GM12878 (cell line): Measurements from ENCODE around the gene SRP68. TPM values are rescaled to one million over a fixed set of nuclear protein-coding genes. Genes with fewer than 3 reads are reported as not detected.

Source experiments
- ATAC-seq: fragments of 200-7000 bp; cut with Tn5 transposase; 3 replicates; pipeline ENCODE4 v1.9.1; 2020; ENCODE audit warnings: mild to moderate bottlenecking, moderate library complexity
- BruUV-seq: library from RNA; stranded (reverse); fragments of 400-500 nt; replicated peaks from 2 replicates; lab custom pipeline; 2021; lab: Mats Ljungman, UMichigan
- CTCF ChIA-PET: fragments of 300-600 bp; sonication (Branson Sonifier 250); formaldehyde crosslinking; extraction: SDS; loops from one replicate; lab custom pipeline; 2021; ENCODE audit warnings: inconsistent platforms; lab: Yijun Ruan, JAX
- POLR2A ChIA-PET: fragments of 350-600 bp; formaldehyde crosslinking; extraction: SDS; loops from one replicate; lab custom pipeline; 2021; ENCODE audit warnings: inconsistent platforms; lab: Charles Lee
- RAD21 ChIA-PET: fragments of 300-600 bp; sonication (Branson Sonifier 250); formaldehyde crosslinking; loops from one replicate; lab custom pipeline; 2023; ENCODE audit warnings: antibody characterized with exemption; ENCODE audit not compliant: unreplicated experiment; lab: Charles Lee
- SMC1A ChIA-PET: fragments of 300-600 bp; sonication (Branson Sonifier 250); formaldehyde crosslinking; loops from one replicate; lab custom pipeline; 2023; ENCODE audit not compliant: unreplicated experiment, uncharacterized antibody; lab: Charles Lee
- DNase-seq: peaks from one replicate; pipeline ENCODE4 v3.0.0-alpha.2; 2011; ENCODE audit warnings: low read depth, low spot score
- FAIRE-seq: peaks from 3 replicates; lab custom pipeline; 2011; peaks lifted over from hg19 to GRCh38; lab: Jason Lieb, UNC
- H2AFZ ChIP-seq: 2 replicates; pipeline ENCODE4 v1.6.0; 2011; ENCODE audit warnings: low read depth, low read length, control low read depth; ENCODE audit not compliant: control insufficient read depth
- H3K27ac ChIP-seq: 2 replicates; pipeline ENCODE4 v1.5.1; 2011; ENCODE audit warnings: control low read depth; ENCODE audit not compliant: control insufficient read depth, insufficient read depth
- H3K27me3 ChIP-seq, 2 experiments: replicated peaks in 1 of 2; 2 replicates each; pipeline versions ENCODE4 v1.6.0 to v1.6.1; 2011; ENCODE audit warnings: low read length in 1 of 2; ENCODE audit not compliant: control insufficient read depth in 2 of 2, insufficient read depth in 2 of 2
- H3K36me3 ChIP-seq, 2 experiments: 2 replicates each; pipeline ENCODE4 v1.5.1; 2011; ENCODE audit warnings: low read length in 1 of 2; ENCODE audit not compliant: control insufficient read depth in 2 of 2, insufficient read depth in 2 of 2
- H3K4me1 ChIP-seq: 2 replicates; pipeline ENCODE4 v1.6.1; 2011; ENCODE audit warnings: mild to moderate bottlenecking, low read length, moderate library complexity, mixed read lengths; ENCODE audit not compliant: control insufficient read depth, insufficient read depth
- H3K4me2 ChIP-seq: 2 replicates; pipeline ENCODE4 v1.6.0; 2011; ENCODE audit warnings: control low read depth; ENCODE audit not compliant: control insufficient read depth, insufficient read depth
- H3K4me3 ChIP-seq: fragments of 200-600 bp; sonication (generic); 2 replicates; pipeline ENCODE4 v1.5.1; 2016
- H3K79me2 ChIP-seq: 2 replicates; pipeline ENCODE4 v1.6.0; 2011; ENCODE audit warnings: low read length; ENCODE audit not compliant: control insufficient read depth, insufficient read depth
- H3K9ac ChIP-seq: 2 replicates; pipeline ENCODE4 v1.8.0; 2011; ENCODE audit warnings: low read length, control low read depth, mixed read lengths; ENCODE audit not compliant: control insufficient read depth, insufficient read depth
- H3K9me3 ChIP-seq: replicated peaks from 3 replicates; pipeline ENCODE4 v1.5.1; 2011; ENCODE audit warnings: mild to moderate bottlenecking, low read length; ENCODE audit not compliant: control insufficient read depth, insufficient read depth
- H4K20me1 ChIP-seq: 2 replicates; pipeline ENCODE4 v1.6.0; 2011; ENCODE audit not compliant: control insufficient read depth, insufficient read depth
- CHD4 ChIP-seq: fragments of 200-600 bp; sonication (generic); IDR thresholded peaks from 2 replicates; pipeline ENCODE4 v1.6.1; 2016; ENCODE audit warnings: mild to moderate bottlenecking
- EED ChIP-seq: sonication (generic); IDR thresholded peaks from 2 replicates; pipeline ENCODE4 v1.6.1; 2016; ENCODE audit warnings: antibody characterized with exemption, low read depth
- HSF1 ChIP-seq: fragments of 150-350 bp; IDR thresholded peaks from 2 replicates; pipeline ENCODE4 v1.6.1; 2014; ENCODE audit warnings: mild to moderate bottlenecking, low read depth, low read length
- PBX3 ChIP-seq: IDR thresholded peaks from 2 replicates; pipeline ENCODE4 v1.6.1; 2011; ENCODE audit warnings: mild to moderate bottlenecking, low read depth, low read length, moderate library complexity; ENCODE audit not compliant: insufficient replicate concordance
- RCOR1 ChIP-seq: conservative IDR thresholded peaks from 2 replicates; pipeline ENCODE4 v1.6.1; 2012; ENCODE audit warnings: low read depth, low read length, improper control_type of control experiment
- SIX5 ChIP-seq: IDR thresholded peaks from 2 replicates; pipeline ENCODE4 v1.6.1; 2011; ENCODE audit warnings: mild to moderate bottlenecking, low read depth, low read length, moderate library complexity; ENCODE audit not compliant: severe bottlenecking
- SKIL ChIP-seq: fragments of 450-650 bp; IDR thresholded peaks from 2 replicates; pipeline ENCODE4 v1.6.1; 2017; ENCODE audit warnings: mild to moderate bottlenecking, low read depth, inconsistent platforms; ENCODE audit not compliant: poor library complexity, severe bottlenecking
- USF1 ChIP-seq: IDR thresholded peaks from 2 replicates; pipeline ENCODE4 v1.6.1; 2011; ENCODE audit warnings: borderline replicate concordance, low read depth, mild to moderate bottlenecking, moderate library complexity, mixed read lengths, low read length; ENCODE audit not compliant: insufficient read depth; ENCODE audit errors: extremely low read length
- ZBTB40 ChIP-seq: fragments of 450-650 bp; IDR thresholded peaks from 2 replicates; pipeline ENCODE4 v1.6.1; 2016; ENCODE audit warnings: mild to moderate bottlenecking, moderate library complexity, borderline replicate concordance
- ZNF24 ChIP-seq: fragments of 450-650 bp; IDR thresholded peaks from 2 replicates; pipeline ENCODE4 v1.6.1; 2017; ENCODE audit warnings: antibody characterized with exemption, mild to moderate bottlenecking
- WGBS: methylation state at CpG from one replicate; pipeline ENCODE4 v1.1.6; 2016; ENCODE audit warnings: low lambda C conversion rate; ENCODE audit not compliant: insufficient replicate concordance, insufficient coverage; ENCODE audit errors: missing lambda C conversion rate; 5-methylcytosine and 5-hydroxymethylcytosine counted together
- in situ Hi-C: fragments of 300-500 bp; cut with MboI; formaldehyde crosslinking; loops from 9 replicates; pipeline ENCODE4 v1.14.3; 2018; ENCODE audit warnings: mixed read lengths
- intact Hi-C: fragments of 100-400 bp; cut with micrococcal nuclease; formaldehyde crosslinking; loops from one replicate; pipeline ENCODE4 v1.14.2; 2022; ENCODE audit not compliant: unreplicated experiment
- polyA plus RNA-seq, 11 experiments: library from polyadenylated mRNA; depleted of rRNA in 4 of 11; unstranded in 6 of 11; stranded (reverse) in 5 of 11; fragments of >200 nt; fragmentation: Nextera tagmentation in 4 of 11; fragmentation: Illumina TruSeq in 1 of 11; extraction: Ambion mirVana in 4 of 11; extraction: Trizol in 1 of 11; gene quantifications; 1 replicate in 1 of 11; 2 replicates in 10 of 11; pipeline versions ENCODE4 v1.2.1 to v1.2.3, GENCODE V29; 2011 to 2016; ENCODE audit warnings: inconsistent platforms in 2 of 11, missing spikeins in 2 of 11, low read depth in 1 of 11
- total RNA-seq, 4 experiments: library from RNA; depleted of rRNA in 3 of 4; stranded (reverse); fragments of >200 nt in 3 of 4; fragmentation: Illumina TruSeq in 1 of 4; extraction: Trizol in 1 of 4; gene quantifications; 2 replicates each; pipeline versions ENCODE4 v1.2.1 to v1.2.3, GENCODE V29; 2013 to 2021

SRP68 gene
- total and polyA plus RNA-seq, 10 of the 15 experiments (the other 5 are each of a cell fraction or from before 2014, with no cell fraction given): 24.7 to 89.7 (median 62.7) TPM

GRCh38 chr17:76017481-76018339 is 54.6 kb downstream of the SRP68 start:
- SMC1A ChIA-PET: interaction anchor here (1.2 kb wide), 1 partner anchor 15 kb away, joined by 3 read pairs; no protein-coding TSS in a partner anchor
- no peak for TF ChIP-seq SKIL
- TF ChIP-seq HSF1: no peak
- TF ChIP-seq USF1: no peak
- TF ChIP-seq EED: no peak
- TF ChIP-seq SIX5: no peak
- no peak for TF ChIP-seq RCOR1
- TF ChIP-seq ZBTB40: no peak
- TF ChIP-seq ZNF24: no peak
- TF ChIP-seq PBX3: no peak
- TF ChIP-seq CHD4: no peak
- no TSS peak for BruUV-seq
- no peak for FAIRE-seq
- intact Hi-C loops (no loop called here), in situ Hi-C loops (no loop called here)
- H3K79me2 ChIP-seq: no peaks in the 10 kb centered on the region
- no peak overlapping the region for H3K4me2 ChIP-seq
- no peak overlapping the region for H3K4me3 ChIP-seq
- CTCF ChIA-PET: interaction anchor here (1.7 to 2.1 kb wide), 2 partner anchors 262 to 281 kb away, joined by 7 to 9 read pairs; no protein-coding TSS in a partner anchor
- H3K9me3 ChIP-seq: no peaks in the 10 kb centered on the region
- 48% methylated on average over 21 of the region's 21 CpGs for WGBS
- H3K27ac ChIP-seq: no peak overlapping the region
- no peak for DNase-seq
- H3K36me3 ChIP-seq: no peaks in the 10 kb centered on the region
- no peak for ATAC-seq
- no peaks in the 10 kb centered on the region for H3K4me1 ChIP-seq
- RAD21 ChIA-PET: interaction anchor here (1.5 to 1.9 kb wide), 2 partner anchors 16 to 282 kb away, joined by 3 to 5 read pairs; no protein-coding TSS in a partner anchor
- no peak overlapping the region for H2AFZ ChIP-seq
- no peaks in the 10 kb centered on the region for H3K27me3 ChIP-seq
- no peak overlapping the region for H3K9ac ChIP-seq
- H4K20me1 ChIP-seq: no peaks in the 10 kb centered on the region
- POLR2A ChIA-PET: no interaction called here
